ENCODE data around the gene FGD4.

DNA sequence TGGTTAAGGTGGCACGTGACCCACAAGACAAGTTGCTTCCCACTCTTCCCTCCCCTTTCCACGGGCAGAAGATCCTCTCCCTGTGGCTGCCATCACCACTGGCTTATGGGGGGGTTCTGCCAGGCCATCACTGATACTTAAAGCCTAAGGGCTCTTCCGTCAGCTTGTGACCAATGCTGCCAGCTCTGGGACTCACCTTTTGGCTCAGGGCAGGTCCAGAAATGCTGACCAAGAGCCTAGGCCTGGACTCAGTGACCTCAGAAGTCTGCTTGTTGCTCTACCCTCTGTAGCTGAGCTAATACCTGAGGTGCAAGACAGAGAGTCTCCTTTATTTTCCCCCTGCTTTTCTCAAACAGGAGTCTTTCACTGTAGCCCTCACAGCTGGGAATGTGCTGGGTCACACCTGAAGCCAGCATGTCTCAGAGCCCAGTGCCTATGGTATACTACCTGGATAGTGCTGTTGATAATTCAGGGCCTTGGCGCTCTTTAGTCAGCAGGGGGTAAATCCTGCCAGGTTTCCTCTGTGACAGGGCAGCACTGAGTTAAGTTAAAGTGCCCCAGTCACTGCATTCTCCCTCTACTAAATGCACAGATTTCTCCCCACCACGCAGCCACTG is 19.7 kb downstream of the FGD4 start:
- TF ChIP-seq ATF1 (CRISPR knock-in tag; IDR thresholded peaks at IDR 0.05) = no peak
- TF ChIP-seq, protein P1, sequence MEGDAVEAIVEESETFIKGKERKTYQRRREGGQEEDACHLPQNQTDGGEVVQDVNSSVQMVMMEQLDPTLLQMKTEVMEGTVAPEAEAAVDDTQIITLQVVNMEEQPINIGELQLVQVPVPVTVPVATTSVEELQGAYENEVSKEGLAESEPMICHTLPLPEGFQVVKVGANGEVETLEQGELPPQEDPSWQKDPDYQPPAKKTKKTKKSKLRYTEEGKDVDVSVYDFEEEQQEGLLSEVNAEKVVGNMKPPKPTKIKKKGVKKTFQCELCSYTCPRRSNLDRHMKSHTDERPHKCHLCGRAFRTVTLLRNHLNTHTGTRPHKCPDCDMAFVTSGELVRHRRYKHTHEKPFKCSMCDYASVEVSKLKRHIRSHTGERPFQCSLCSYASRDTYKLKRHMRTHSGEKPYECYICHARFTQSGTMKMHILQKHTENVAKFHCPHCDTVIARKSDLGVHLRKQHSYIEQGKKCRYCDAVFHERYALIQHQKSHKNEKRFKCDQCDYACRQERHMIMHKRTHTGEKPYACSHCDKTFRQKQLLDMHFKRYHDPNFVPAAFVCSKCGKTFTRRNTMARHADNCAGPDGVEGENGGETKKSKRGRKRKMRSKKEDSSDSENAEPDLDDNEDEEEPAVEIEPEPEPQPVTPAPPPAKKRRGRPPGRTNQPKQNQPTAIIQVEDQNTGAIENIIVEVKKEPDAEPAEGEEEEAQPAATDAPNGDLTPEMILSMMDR (IDR thresholded peaks at IDR 0.05) = no peak
- no peak for TF ChIP-seq ZNF512 (CRISPR knock-in tag; IDR thresholded peaks at IDR 0.05; ENCODE audit: borderline replicate concordance)
- TF ChIP-seq, protein P2, sequence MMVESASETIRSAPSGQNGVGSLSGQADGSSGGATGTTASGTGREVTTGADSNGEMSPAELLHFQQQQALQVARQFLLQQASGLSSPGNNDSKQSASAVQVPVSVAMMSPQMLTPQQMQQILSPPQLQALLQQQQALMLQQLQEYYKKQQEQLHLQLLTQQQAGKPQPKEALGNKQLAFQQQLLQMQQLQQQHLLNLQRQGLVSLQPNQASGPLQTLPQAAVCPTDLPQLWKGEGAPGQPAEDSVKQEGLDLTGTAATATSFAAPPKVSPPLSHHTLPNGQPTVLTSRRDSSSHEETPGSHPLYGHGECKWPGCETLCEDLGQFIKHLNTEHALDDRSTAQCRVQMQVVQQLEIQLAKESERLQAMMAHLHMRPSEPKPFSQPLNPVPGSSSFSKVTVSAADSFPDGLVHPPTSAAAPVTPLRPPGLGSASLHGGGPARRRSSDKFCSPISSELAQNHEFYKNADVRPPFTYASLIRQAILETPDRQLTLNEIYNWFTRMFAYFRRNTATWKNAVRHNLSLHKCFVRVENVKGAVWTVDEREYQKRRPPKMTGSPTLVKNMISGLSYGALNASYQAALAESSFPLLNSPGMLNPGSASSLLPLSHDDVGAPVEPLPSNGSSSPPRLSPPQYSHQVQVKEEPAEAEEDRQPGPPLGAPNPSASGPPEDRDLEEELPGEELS (CRISPR knock-in tag; IDR thresholded peaks at IDR 0.05) = no peak
- TF ChIP-seq, protein P3, sequence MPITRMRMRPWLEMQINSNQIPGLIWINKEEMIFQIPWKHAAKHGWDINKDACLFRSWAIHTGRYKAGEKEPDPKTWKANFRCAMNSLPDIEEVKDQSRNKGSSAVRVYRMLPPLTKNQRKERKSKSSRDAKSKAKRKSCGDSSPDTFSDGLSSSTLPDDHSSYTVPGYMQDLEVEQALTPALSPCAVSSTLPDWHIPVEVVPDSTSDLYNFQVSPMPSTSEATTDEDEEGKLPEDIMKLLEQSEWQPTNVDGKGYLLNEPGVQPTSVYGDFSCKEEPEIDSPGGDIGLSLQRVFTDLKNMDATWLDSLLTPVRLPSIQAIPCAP (CRISPR knock-in tag; IDR thresholded peaks at IDR 0.05) = no peak

Data from WTC11 (cell line).